IPS DF 19.7 (cell line): ENCODE results near the gene IQCH.
"Not testable (repeated sequence)": the region's sequence is repeated elsewhere in the genome, so short reads cannot be mapped to it uniquely, and the experiment has no call there.

Source experiments
- DNase-seq: peaks from one replicate; pipeline ENCODE4 v3.0.0-alpha.2; 2013; ENCODE audit warnings: low read depth, low spot score

Gene IQCH

GRCh38 chr15:67246606-67247005 is 8.0 kb upstream of the IQCH start:
- not testable (repeated sequence) for DNase-seq

GRCh38 chr15:67248011-67248505 is 6.5 kb upstream of the IQCH start:
- no peak for DNase-seq

- DNase-seq: no peak
Measured at GRCh38 chr15:67249830-67250229, 4.8 kb upstream of the IQCH start.

- DNase-seq: no peak
Measured at GRCh38 chr15:67251318-67251717, 3.3 kb upstream of the IQCH start.

- DNase-seq: no peak
Measured at GRCh38 chr15:67253101-67253500, 1.5 kb upstream of the IQCH start.

- no peak for DNase-seq
Measured at GRCh38 chr15:67253549-67254237, 893 bp upstream of the IQCH start.

GRCh38 chr15:67256051-67256450 is 1.5 kb downstream of the IQCH start:
- DNase-seq: no peak

- not testable (repeated sequence) for DNase-seq
Measured at GRCh38 chr15:67258412-67258811, 3.8 kb downstream of the IQCH start.

GRCh38 chr15:67259379-67259778 is 4.8 kb downstream of the IQCH start:
- no peak for DNase-seq

- no peak for DNase-seq
Measured at GRCh38 chr15:67259806-67260205, 5.2 kb downstream of the IQCH start.

GRCh38 chr15:67266870-67267269 is 12.3 kb downstream of the IQCH start:
- no peak for DNase-seq

- no peak for DNase-seq
Measured at GRCh38 chr15:67267440-67267839, 12.9 kb downstream of the IQCH start.

- DNase-seq: no peak
Measured at GRCh38 chr15:67267951-67268941, 13.7 kb downstream of the IQCH start.

- no peak for DNase-seq
Measured at GRCh38 chr15:67274236-67274635, 19.6 kb downstream of the IQCH start.

GRCh38 chr15:67276666-67277065 is 22.1 kb downstream of the IQCH start:
- no peak for DNase-seq

- DNase-seq: no peak
Measured at GRCh38 chr15:67280217-67280616, 25.6 kb downstream of the IQCH start.

- DNase-seq: no peak
Measured at GRCh38 chr15:67281714-67282113, 27.1 kb downstream of the IQCH start.

- DNase-seq: not testable (repeated sequence)
Measured at GRCh38 chr15:67285625-67286024, 31.0 kb downstream of the IQCH start.

GRCh38 chr15:67286400-67286799 is 31.8 kb downstream of the IQCH start:
- DNase-seq: not testable (repeated sequence)

- no peak for DNase-seq
Measured at GRCh38 chr15:67290319-67290718, 35.7 kb downstream of the IQCH start.

GRCh38 chr15:67296188-67296587 is 41.6 kb downstream of the IQCH start:
- DNase-seq: peak; percentile 38

GRCh38 chr15:67296684-67297083 is 42.1 kb downstream of the IQCH start:
- DNase-seq: no peak
